NCI-H345 treated with DMSO at 0.1 percent for 48 hours (cell line): ENCODE data around the gene C2CD3.

Experiments
- DNase-seq: peaks from one replicate; lab custom pipeline; 2025; ENCODE audit not compliant: unreplicated experiment; lab: John Stamatoyannopoulos, UW

The C2CD3 gene

DNA sequence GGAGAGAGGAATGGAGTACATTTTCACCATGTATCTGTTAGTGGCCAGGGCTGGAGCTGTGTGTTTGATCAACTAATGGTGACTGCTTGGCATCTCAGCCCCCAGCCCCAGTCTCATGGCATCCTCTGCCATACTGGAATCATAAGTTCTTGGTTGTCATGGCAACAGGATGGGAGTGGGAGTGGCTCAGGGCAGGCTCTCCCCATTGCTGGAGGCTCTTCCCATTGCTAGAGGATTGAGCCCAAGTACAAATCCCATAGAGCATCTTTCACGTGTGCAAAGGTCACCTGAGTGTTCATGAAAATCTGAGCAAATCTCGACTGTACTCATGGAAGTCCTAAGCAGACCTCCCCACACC, 205.1 kb downstream of the C2CD3 start:
- DNase-seq, result no peak

DNA sequence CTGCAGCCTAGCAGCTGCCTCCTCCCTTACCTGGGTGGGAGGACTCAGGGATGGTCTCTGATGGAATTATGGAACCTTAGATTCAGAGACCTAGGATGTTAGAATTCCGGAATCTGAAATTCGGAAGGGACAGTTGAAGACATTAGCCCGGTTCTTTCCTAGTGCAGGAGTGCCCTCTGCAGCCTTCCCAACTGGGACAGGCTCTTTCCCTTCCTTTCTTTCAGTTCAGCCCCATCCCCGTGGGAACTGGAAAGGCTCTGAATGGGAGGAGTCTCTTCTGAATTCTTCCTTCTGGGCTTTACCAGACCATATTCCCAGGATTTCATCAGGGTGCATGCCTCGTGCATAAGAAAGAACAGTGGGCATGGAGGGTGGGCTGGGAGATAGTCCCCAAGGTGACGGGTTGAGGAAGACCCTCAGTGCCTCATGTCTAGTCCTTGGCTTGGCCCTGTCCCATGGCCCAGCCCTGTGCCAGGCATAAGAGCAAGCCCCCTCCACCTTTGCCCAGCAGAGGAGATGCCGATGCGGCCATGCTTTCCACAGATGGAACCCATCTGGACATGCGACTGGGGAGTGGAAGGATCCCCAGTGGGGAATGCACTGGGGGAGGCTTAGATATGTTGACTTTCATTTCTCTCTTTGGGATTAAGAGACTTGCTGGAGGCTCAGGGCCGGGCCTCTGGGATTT, 205.6 kb downstream of the C2CD3 start:
- DNase-seq, result no peak

DNA sequence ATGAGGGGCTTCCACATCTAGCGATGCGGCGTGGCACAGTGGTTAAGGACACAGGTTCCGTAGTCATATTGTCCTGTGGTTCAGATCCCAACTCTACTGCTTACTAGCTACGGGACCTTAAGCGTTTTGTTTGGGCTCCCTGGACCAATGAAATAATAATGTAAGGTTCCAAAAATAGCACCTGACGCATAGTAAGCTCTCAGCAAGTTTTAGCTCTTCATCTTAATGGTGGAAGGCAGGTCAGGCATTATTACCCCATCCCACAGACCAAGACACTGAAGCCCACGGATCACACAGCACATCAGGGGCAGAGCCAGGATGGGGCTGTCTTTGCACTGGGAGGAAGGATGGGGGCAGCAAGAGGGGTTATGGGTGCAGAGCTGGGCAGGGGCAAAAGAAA, 206.9 kb downstream of the C2CD3 start:
- DNase-seq, result no peak
